Liver (tissue), 9 donors: ENCODE data around the gene DTD1. TPM values are rescaled to one million over a fixed set of nuclear protein-coding genes. Genes with fewer than 3 reads are reported as not detected.

Experiments
- DNase-seq: peaks from one replicate; pipeline ENCODE4 v3.0.0-alpha.2; 2017; ENCODE audit warnings: low spot score
- H3K27ac ChIP-seq, 2 donors: one replicate each; pipeline ENCODE4 v1.7.0; 2013; ENCODE audit warnings: inconsistent platforms in 2 of 2, low read length in 2 of 2, control low read depth in 1 of 2, low read depth in 1 of 2, mild to moderate bottlenecking in 1 of 2
- H3K27me3 ChIP-seq, 4 donors: one replicate each; pipeline versions ENCODE4 v1.6.1 to v1.7.0; 2013; ENCODE audit warnings: low read length in 3 of 4, inconsistent platforms in 1 of 4, mild to moderate bottlenecking in 1 of 4, moderate library complexity in 1 of 4; ENCODE audit not compliant: control insufficient read depth in 4 of 4, insufficient read depth in 4 of 4
- H3K36me3 ChIP-seq, 4 donors: one replicate each; pipeline versions ENCODE4 v1.6.1 to v1.7.0; 2013; ENCODE audit warnings: low read length in 3 of 4, mild to moderate bottlenecking in 3 of 4, low read depth in 1 of 4, moderate library complexity in 1 of 4; ENCODE audit not compliant: control insufficient read depth in 4 of 4, insufficient read depth in 3 of 4
- H3K4me1 ChIP-seq, 4 donors: one replicate each; pipeline versions ENCODE4 v1.6.1 to v1.7.0; 2013; ENCODE audit warnings: low read length in 3 of 4, mild to moderate bottlenecking in 3 of 4, moderate library complexity in 1 of 4; ENCODE audit not compliant: control insufficient read depth in 4 of 4, insufficient read depth in 4 of 4
- H3K4me3 ChIP-seq, 3 donors: one replicate each; pipeline versions ENCODE4 v1.6.1 to v1.7.0; 2013; ENCODE audit warnings: low read length in 3 of 3, control low read depth in 1 of 3, low read depth in 1 of 3, mild to moderate bottlenecking in 1 of 3
- H3K9ac ChIP-seq, 2 donors: one replicate each; pipeline ENCODE4 v1.7.0; 2013; ENCODE audit warnings: low read length in 2 of 2, mild to moderate bottlenecking in 2 of 2, moderate library complexity in 2 of 2, control low read depth in 1 of 2, low read depth in 1 of 2
- H3K9me3 ChIP-seq, 4 donors: one replicate each; pipeline versions ENCODE4 v1.6.1 to v1.7.0; 2013; ENCODE audit warnings: low read length in 3 of 4; ENCODE audit not compliant: control insufficient read depth in 4 of 4
- CTCF ChIP-seq: fragments of 150-350 bp; IDR thresholded peaks from 2 replicates; pipeline ENCODE4 v1.5.1; 2017; ENCODE audit warnings: improper control_type of control experiment, low read depth, low read length; ENCODE audit not compliant: missing input control
- EGR1 ChIP-seq, 2 donors: IDR thresholded peaks; 2 replicates each; pipeline ENCODE4 v1.6.1; 2016 to 2018; ENCODE audit warnings: antibody characterized with exemption in 2 of 2, low read depth in 2 of 2
- FOXA1 ChIP-seq: IDR thresholded peaks from 2 replicates; pipeline ENCODE4 v1.6.1; 2016; ENCODE audit warnings: antibody characterized with exemption
- FOXA2 ChIP-seq: IDR thresholded peaks from 2 replicates; pipeline ENCODE4 v1.6.1; 2016; ENCODE audit warnings: antibody characterized with exemption
- GABPA ChIP-seq, 2 donors: IDR thresholded peaks in 1 of 2; conservative IDR thresholded peaks in 1 of 2; 2 replicates each; pipeline ENCODE4 v1.6.1; 2016; ENCODE audit warnings: antibody characterized with exemption in 2 of 2, mild to moderate bottlenecking in 1 of 2, moderate library complexity in 1 of 2
- HNF4A ChIP-seq, 2 donors: conservative IDR thresholded peaks; 2 replicates each; pipeline ENCODE4 v1.6.1; 2016; ENCODE audit warnings: antibody characterized with exemption in 2 of 2, mild to moderate bottlenecking in 2 of 2
- HNF4G ChIP-seq: IDR thresholded peaks from 2 replicates; pipeline ENCODE4 v1.6.1; 2016; ENCODE audit warnings: antibody characterized with exemption
- JUND ChIP-seq, 2 donors: IDR thresholded peaks; 2 replicates each; pipeline ENCODE4 v1.6.1; 2016; ENCODE audit warnings: antibody characterized with exemption in 2 of 2
- MAX ChIP-seq: IDR thresholded peaks from 2 replicates; pipeline ENCODE4 v1.6.1; 2016; ENCODE audit warnings: antibody characterized with exemption
- NR2F2 ChIP-seq: IDR thresholded peaks from 2 replicates; pipeline ENCODE4 v1.6.1; 2016; ENCODE audit warnings: antibody characterized with exemption
- RAD21 ChIP-seq, 2 donors: IDR thresholded peaks; 2 replicates each; pipeline ENCODE4 v1.6.1; 2016; ENCODE audit warnings: antibody characterized with exemption in 2 of 2, mild to moderate bottlenecking in 2 of 2
- REST ChIP-seq: IDR thresholded peaks from 2 replicates; pipeline ENCODE4 v1.6.1; 2016; ENCODE audit warnings: antibody characterized with exemption, mild to moderate bottlenecking
- RXRA ChIP-seq, 2 donors: IDR thresholded peaks; 2 replicates each; pipeline ENCODE4 v1.6.1; 2017 to 2018; ENCODE audit warnings: antibody characterized with exemption in 2 of 2, mild to moderate bottlenecking in 1 of 2
- SP1 ChIP-seq: IDR thresholded peaks from 2 replicates; pipeline ENCODE4 v1.6.1; 2018; ENCODE audit warnings: antibody characterized with exemption, mild to moderate bottlenecking
- TAF1 ChIP-seq: conservative IDR thresholded peaks from 2 replicates; pipeline ENCODE4 v1.6.1; 2016; ENCODE audit warnings: antibody characterized with exemption, mild to moderate bottlenecking
- YY1 ChIP-seq: IDR thresholded peaks from 2 replicates; pipeline ENCODE4 v1.6.1; 2016; ENCODE audit warnings: antibody characterized with exemption, mild to moderate bottlenecking
- WGBS: extraction: QIAGEN DNeasy Blood & Tissue Kit; methylation state at CpG from one replicate; pipeline ENCODE4 v1.1.7; 2013; 5-methylcytosine and 5-hydroxymethylcytosine counted together
- polyA plus RNA-seq, 2 donors: library from polyadenylated mRNA; stranded (reverse) in 1 of 2; unstranded in 1 of 2; fragments of 200-250 nt in 1 of 2; fragments of >200 nt in 1 of 2; fragmentation: Nextera tagmentation in 1 of 2; extraction: Ambion mirVana in 1 of 2; gene quantifications; one replicate each; pipeline versions ENCODE4 v1.2.1 to v1.2.3, GENCODE V29; 2013 to 2015
- total RNA-seq, 2 donors: library from RNA; depleted of rRNA; stranded (reverse); fragments of >200 nt; gene quantifications; one replicate each; pipeline ENCODE4 v1.2.3, GENCODE V29; 2014
- TF ChIP-seq, protein P1 (sequence below): IDR thresholded peaks from 2 replicates; pipeline ENCODE4 v1.6.1; 2016; ENCODE audit warnings: antibody characterized with exemption
- TF ChIP-seq, protein P2 (sequence below): IDR thresholded peaks from 2 replicates; pipeline ENCODE4 v1.6.1; 2016; ENCODE audit warnings: antibody characterized with exemption
- donor health status: healthy.
- donor health status: healthy.
- donor health status: healthy.
- donor health status: healthy.
- donor health status: healthy.

Gene DTD1
- total and polyA plus RNA-seq, 4 donors = 7.8 to 11.3 (median 10.1) TPM

GRCh38 chr20:18623156-18623910 lies 35.5 kb downstream of the DTD1 start:
- DNase-seq = no peak
- no peak overlapping the region for H3K27ac ChIP-seq
- WGBS = 88% methylated on average over 14 of the region's 14 CpGs
- H3K9ac ChIP-seq = no peak overlapping the region
- TF ChIP-seq, protein P1, sequence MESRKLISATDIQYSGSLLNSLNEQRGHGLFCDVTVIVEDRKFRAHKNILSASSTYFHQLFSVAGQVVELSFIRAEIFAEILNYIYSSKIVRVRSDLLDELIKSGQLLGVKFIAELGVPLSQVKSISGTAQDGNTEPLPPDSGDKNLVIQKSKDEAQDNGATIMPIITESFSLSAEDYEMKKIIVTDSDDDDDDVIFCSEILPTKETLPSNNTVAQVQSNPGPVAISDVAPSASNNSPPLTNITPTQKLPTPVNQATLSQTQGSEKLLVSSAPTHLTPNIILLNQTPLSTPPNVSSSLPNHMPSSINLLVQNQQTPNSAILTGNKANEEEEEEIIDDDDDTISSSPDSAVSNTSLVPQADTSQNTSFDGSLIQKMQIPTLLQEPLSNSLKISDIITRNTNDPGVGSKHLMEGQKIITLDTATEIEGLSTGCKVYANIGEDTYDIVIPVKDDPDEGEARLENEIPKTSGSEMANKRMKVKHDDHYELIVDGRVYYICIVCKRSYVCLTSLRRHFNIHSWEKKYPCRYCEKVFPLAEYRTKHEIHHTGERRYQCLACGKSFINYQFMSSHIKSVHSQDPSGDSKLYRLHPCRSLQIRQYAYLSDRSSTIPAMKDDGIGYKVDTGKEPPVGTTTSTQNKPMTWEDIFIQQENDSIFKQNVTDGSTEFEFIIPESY = no peak
- no peak for TF ChIP-seq REST
- TF ChIP-seq RAD21 (IDR thresholded peaks at IDR 0.05) = no peak
- TF ChIP-seq YY1 = no peak
- no peak for TF ChIP-seq EGR1 (IDR thresholded peaks at IDR 0.05; ENCODE audit: low read depth in 2 of 2)
- TF ChIP-seq JUND (IDR thresholded peaks at IDR 0.05) = no peak
- TF ChIP-seq TAF1 = no peak
- TF ChIP-seq GABPA (IDR thresholded peaks at IDR 0.05 in 1 of 2, conservative IDR thresholded peaks at IDR 0.05 in 1 of 2) = no peak
- no peak for TF ChIP-seq FOXA1
- H3K36me3 ChIP-seq = no peaks in the 10 kb centered on the region
- no peaks in the 10 kb centered on the region for H3K27me3 ChIP-seq
- no peaks in the 10 kb centered on the region for H3K9me3 ChIP-seq
- H3K4me1 ChIP-seq = no peaks in the 10 kb centered on the region
- no peak overlapping the region for H3K4me3 ChIP-seq

DNA sequence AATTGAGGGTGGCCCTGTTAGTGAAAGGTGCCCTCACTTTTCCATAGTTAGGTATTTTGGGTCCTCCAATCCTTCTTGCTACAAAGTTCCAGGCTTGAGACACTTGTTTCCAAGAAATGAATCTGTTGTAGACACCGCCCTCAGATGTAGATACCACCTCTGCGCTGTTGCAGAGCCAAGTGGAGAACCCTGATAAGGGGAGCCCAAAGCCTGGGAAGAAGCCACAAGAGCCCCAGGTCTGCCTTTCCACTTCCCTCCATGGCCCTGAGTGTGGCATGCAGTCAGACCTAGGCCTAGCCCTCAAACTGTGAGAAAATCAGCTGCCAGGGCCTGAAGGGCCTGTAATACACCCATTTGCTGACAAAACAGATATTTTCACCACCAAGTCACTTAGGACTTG lies 37.1 kb downstream of the DTD1 start:
- TF ChIP-seq TAF1 (no peak), CTCF (no peak), FOXA2 (no peak), HNF4G (no peak), RXRA (IDR thresholded peaks at IDR 0.05) (no peak), HNF4A (conservative IDR thresholded peaks at IDR 0.05) (no peak), REST (no peak), EGR1 (IDR thresholded peaks at IDR 0.05; ENCODE audit: low read depth in 2 of 2) (no peak), NR2F2 (no peak), YY1 (no peak), MAX (no peak), JUND (IDR thresholded peaks at IDR 0.05) (no peak), RAD21 (IDR thresholded peaks at IDR 0.05) (no peak), SP1 (no peak), GABPA (IDR thresholded peaks at IDR 0.05 in 1 of 2, conservative IDR thresholded peaks at IDR 0.05 in 1 of 2) (no peak), FOXA1 (no peak)
- TF ChIP-seq, protein P2, sequence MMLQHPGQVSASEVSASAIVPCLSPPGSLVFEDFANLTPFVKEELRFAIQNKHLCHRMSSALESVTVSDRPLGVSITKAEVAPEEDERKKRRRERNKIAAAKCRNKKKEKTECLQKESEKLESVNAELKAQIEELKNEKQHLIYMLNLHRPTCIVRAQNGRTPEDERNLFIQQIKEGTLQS = no peak
- Histone ChIP-seq H3K27me3 (no peaks in the 10 kb centered on the region), H3K4me3 (no peak overlapping the region), H3K4me1 (no peaks in the 10 kb centered on the region), H3K27ac (no peak overlapping the region), H3K9ac (no peak overlapping the region), H3K36me3 (no peaks in the 10 kb centered on the region), H3K9me3 (no peaks in the 10 kb centered on the region)
- WGBS = 73% methylated on average over 2 of the region's 2 CpGs
- DNase-seq = no peak
